ENCODE measurements around the gene MTX2. TPM values are rescaled to one million over a fixed set of nuclear protein-coding genes. Genes with fewer than 3 reads are reported as not detected.

MTX2 gene
- total and polyA plus RNA-seq, 10 of the 15 experiments (the other 5 are each of a cell fraction or from before 2014, with no cell fraction given) = 15.7 to 78.1 (median 55.0) TPM

DNA sequence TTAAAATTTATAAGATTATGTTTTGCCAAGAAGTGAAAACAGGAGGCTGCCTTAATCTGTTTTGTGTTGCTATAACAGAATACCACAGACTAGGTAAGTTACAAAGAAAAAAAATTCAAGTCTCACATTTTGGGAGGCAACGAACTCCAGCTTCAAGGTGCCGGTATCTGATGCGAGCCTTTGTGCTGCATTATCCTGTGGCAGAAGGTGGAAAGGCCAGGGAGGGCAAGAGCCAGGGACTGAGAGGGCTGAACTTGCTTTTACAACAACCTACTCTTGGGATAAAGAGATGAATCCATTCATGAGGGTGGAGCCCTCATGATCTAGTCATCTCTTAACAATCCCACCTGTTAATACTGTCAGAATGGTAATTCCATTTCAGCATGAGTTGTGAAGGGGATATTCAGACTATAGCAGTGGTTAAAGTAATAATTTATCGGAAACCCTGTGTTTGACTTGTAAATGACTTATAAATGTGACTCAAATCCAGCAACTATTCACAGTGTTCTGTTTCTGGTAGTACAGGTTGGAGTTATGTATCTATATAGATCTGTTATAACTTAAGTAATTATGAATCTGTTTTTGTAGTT is 3.7 kb downstream of the MTX2 start:
- in situ Hi-C loops (cut with MboI) (no loop called here), intact Hi-C loops (cut with micrococcal nuclease; ENCODE audit: unreplicated experiment) (loop anchor here (10.0 kb wide), 1 partner anchor 182 kb away; no protein-coding TSS in a partner anchor)
- POLR2A ChIA-PET = no interaction called here
- Histone ChIP-seq H4K20me1 (ENCODE audit: control insufficient read depth, insufficient read depth) (no peaks in the 10 kb centered on the region), H3K9ac (ENCODE audit: control insufficient read depth, insufficient read depth, low read length) (no peak overlapping the region), H3K27me3 (replicated peaks in 1 of 2; ENCODE audit: control insufficient read depth in 2 of 2, insufficient read depth in 2 of 2, low read length in 1 of 2) (no peaks in the 10 kb centered on the region), H3K27ac (ENCODE audit: control insufficient read depth, insufficient read depth) (no peak overlapping the region), H3K9me3 (replicated peaks; ENCODE audit: control insufficient read depth, insufficient read depth, low read length) (no peaks in the 10 kb centered on the region), H3K79me2 (ENCODE audit: control insufficient read depth, insufficient read depth, low read length) (peaks cover 39% of the 10 kb centered on the region), H3K4me2 (ENCODE audit: control insufficient read depth, insufficient read depth) (no peak overlapping the region), H3K4me3 (no peak overlapping the region), H3K36me3 (ENCODE audit: control insufficient read depth in 2 of 2, insufficient read depth in 2 of 2, low read length in 1 of 2) (no peaks in the 10 kb centered on the region; a peak in 1 of 4 replicates), H2AFZ (ENCODE audit: control insufficient read depth, low read depth, low read length) (no peak overlapping the region), H3K4me1 (ENCODE audit: control insufficient read depth, insufficient read depth, low read length) (no peaks in the 10 kb centered on the region)
- FAIRE-seq (no peak), DNase-seq (ENCODE audit: low read depth, low spot score) (no peak), ATAC-seq (no peak)
- CTCF ChIA-PET = interaction anchor here (0.9 to 1.8 kb wide), 2 partner anchors 12 to 182 kb away, joined by 5 read pairs; no protein-coding TSS in a partner anchor
- BruUV-seq (replicated peaks) = no TSS peak
- RAD21 ChIA-PET (ENCODE audit: unreplicated experiment) = no interaction called here
- 78% methylated on average over 4 of the region's 4 CpGs for WGBS (ENCODE audit: insufficient coverage, insufficient replicate concordance, low lambda C conversion rate, missing lambda C conversion rate)
- SMC1A ChIA-PET (ENCODE audit: uncharacterized antibody, unreplicated experiment) = no interaction called here
- TF ChIP-seq CEBPZ (IDR thresholded peaks at IDR 0.05; ENCODE audit: low read depth, low read length) = no peak
- TF ChIP-seq PAX8 (IDR thresholded peaks at IDR 0.05) = no peak
- no peak for TF ChIP-seq TARDBP (IDR thresholded peaks at IDR 0.05; ENCODE audit: borderline replicate concordance)
- no peak for TF ChIP-seq IKZF2 (IDR thresholded peaks at IDR 0.05)
- TF ChIP-seq ESRRA (IDR thresholded peaks at IDR 0.05; ENCODE audit: low read length) = no peak
- TF ChIP-seq SREBF1 (IDR thresholded peaks at IDR 0.05; ENCODE audit: low read length) = no peak
- TF ChIP-seq, protein P1, sequence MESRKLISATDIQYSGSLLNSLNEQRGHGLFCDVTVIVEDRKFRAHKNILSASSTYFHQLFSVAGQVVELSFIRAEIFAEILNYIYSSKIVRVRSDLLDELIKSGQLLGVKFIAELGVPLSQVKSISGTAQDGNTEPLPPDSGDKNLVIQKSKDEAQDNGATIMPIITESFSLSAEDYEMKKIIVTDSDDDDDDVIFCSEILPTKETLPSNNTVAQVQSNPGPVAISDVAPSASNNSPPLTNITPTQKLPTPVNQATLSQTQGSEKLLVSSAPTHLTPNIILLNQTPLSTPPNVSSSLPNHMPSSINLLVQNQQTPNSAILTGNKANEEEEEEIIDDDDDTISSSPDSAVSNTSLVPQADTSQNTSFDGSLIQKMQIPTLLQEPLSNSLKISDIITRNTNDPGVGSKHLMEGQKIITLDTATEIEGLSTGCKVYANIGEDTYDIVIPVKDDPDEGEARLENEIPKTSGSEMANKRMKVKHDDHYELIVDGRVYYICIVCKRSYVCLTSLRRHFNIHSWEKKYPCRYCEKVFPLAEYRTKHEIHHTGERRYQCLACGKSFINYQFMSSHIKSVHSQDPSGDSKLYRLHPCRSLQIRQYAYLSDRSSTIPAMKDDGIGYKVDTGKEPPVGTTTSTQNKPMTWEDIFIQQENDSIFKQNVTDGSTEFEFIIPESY (IDR thresholded peaks at IDR 0.05) = no peak
- TF ChIP-seq HSF1 (IDR thresholded peaks at IDR 0.05; ENCODE audit: low read depth, low read length) = no peak
- TF ChIP-seq PRDM15 (CRISPR knock-in tag; IDR thresholded peaks at IDR 0.05) = no peak
- TF ChIP-seq SIN3A (IDR thresholded peaks at IDR 0.05; ENCODE audit: low read depth, low read length) = no peak
- no peak for TF ChIP-seq RAD51 (IDR thresholded peaks at IDR 0.05)
- TF ChIP-seq SMARCA5 (IDR thresholded peaks at IDR 0.05) = no peak
- no peak for TF ChIP-seq HDGF (IDR thresholded peaks at IDR 0.05)
